ENCODE results near the gene FER.

- no peak for TF ChIP-seq CTCF (IDR thresholded peaks at IDR 0.05; ENCODE audit: poor library complexity)
- TF ChIP-seq EZH2 (IDR thresholded peaks at IDR 0.05; ENCODE audit: borderline replicate concordance), result no peak
- TF ChIP-seq EZH2phosphoT487 (IDR thresholded peaks at IDR 0.05; ENCODE audit: low read depth, severe bottlenecking, unreplicated experiment), result no peak
Measured at GRCh38 chr5:108989761-108990392, 242.2 kb downstream of the FER start.
